A549 (cell line): Measurements from ENCODE around the gene ATP13A2.
A peak's percentile ranks its signal among the peaks of the same experiment; 100 is the strongest.

Experiments
- BHLHE40 ChIP-seq: IDR thresholded peaks from 2 replicates; pipeline ENCODE4 v1.6.1; 2012; ENCODE audit warnings: low read depth, low read length, inconsistent platforms
- JUN ChIP-seq, 2 experiments: fragments of >200 bp; sonication (Bioruptor Twin); formaldehyde crosslinking; IDR thresholded peaks; 2 replicates in 1 of 2; 3 replicates in 1 of 2; pipeline ENCODE4 v1.6.1; 2016 to 2017
- NFE2L2 ChIP-seq: fragments of 150-350 bp; conservative IDR thresholded peaks from 2 replicates; pipeline ENCODE4 v1.6.1; 2014; ENCODE audit warnings: low read length
- TF ChIP-seq, protein P1 (sequence below): fragments of >200 bp; sonication (Bioruptor Twin); formaldehyde crosslinking; IDR thresholded peaks from 3 replicates; pipeline ENCODE4 v1.5.1; 2016

- TF ChIP-seq, protein P1, sequence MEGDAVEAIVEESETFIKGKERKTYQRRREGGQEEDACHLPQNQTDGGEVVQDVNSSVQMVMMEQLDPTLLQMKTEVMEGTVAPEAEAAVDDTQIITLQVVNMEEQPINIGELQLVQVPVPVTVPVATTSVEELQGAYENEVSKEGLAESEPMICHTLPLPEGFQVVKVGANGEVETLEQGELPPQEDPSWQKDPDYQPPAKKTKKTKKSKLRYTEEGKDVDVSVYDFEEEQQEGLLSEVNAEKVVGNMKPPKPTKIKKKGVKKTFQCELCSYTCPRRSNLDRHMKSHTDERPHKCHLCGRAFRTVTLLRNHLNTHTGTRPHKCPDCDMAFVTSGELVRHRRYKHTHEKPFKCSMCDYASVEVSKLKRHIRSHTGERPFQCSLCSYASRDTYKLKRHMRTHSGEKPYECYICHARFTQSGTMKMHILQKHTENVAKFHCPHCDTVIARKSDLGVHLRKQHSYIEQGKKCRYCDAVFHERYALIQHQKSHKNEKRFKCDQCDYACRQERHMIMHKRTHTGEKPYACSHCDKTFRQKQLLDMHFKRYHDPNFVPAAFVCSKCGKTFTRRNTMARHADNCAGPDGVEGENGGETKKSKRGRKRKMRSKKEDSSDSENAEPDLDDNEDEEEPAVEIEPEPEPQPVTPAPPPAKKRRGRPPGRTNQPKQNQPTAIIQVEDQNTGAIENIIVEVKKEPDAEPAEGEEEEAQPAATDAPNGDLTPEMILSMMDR, result peak; percentile 74
- TF ChIP-seq JUN (IDR thresholded peaks at IDR 0.05) (no peak), BHLHE40 (no peak), NFE2L2 (no peak)
Measured at GRCh38 chr1:17059391-17060305, 47.9 kb upstream of the ATP13A2 start.
